K562 (cell line): Measurements from ENCODE around the gene C6orf47. TPM values are rescaled to one million over a fixed set of nuclear protein-coding genes. Genes with fewer than 3 reads are reported as not detected.
A peak's percentile ranks its signal among the peaks of the same experiment; 100 is the strongest.

Source experiments
- CTCF ChIP-seq, 3 experiments: IDR thresholded peaks in 2 of 3; conservative IDR thresholded peaks in 1 of 3; 2 replicates each; pipeline ENCODE4 v1.5.1; 2011 to 2012; ENCODE audit warnings: low read length in 3 of 3, mild to moderate bottlenecking in 3 of 3, control low read depth in 2 of 3, improper control_type of control experiment in 1 of 3, inconsistent platforms in 1 of 3, low read depth in 1 of 3, mixed read lengths in 1 of 3, moderate library complexity in 1 of 3; ENCODE audit not compliant: insufficient read depth in 2 of 3
- EP400 ChIP-seq: fragments of 450-650 bp; IDR thresholded peaks from 2 replicates; pipeline ENCODE4 v1.6.1; 2017; ENCODE audit warnings: antibody characterized with exemption, mild to moderate bottlenecking, moderate library complexity
- KDM2B ChIP-seq: fragments of 250-450 bp; sonication (Bioruptor Pico); IDR thresholded peaks from 2 replicates; pipeline ENCODE4 v1.8.0; 2021; ENCODE audit warnings: mild to moderate bottlenecking, moderate library complexity
- MEIS2 ChIP-seq: fragments of 450-650 bp; IDR thresholded peaks from 2 replicates; pipeline ENCODE4 v1.6.1; 2014; ENCODE audit warnings: mild to moderate bottlenecking; ENCODE audit not compliant: partially characterized antibody
- MITF ChIP-seq: IDR thresholded peaks from 2 replicates; pipeline ENCODE4 v1.6.1; 2014; ENCODE audit warnings: antibody characterized with exemption
- PHF21A ChIP-seq: fragments of 450-650 bp; IDR thresholded peaks from 2 replicates; pipeline ENCODE4 v1.6.1; 2017; ENCODE audit warnings: low read depth, borderline replicate concordance
- POU5F1 ChIP-seq: fragments of 150-350 bp; IDR thresholded peaks from 2 replicates; pipeline ENCODE4 v1.6.1; 2014; ENCODE audit warnings: borderline replicate concordance, low read length, low read depth, mild to moderate bottlenecking; ENCODE audit not compliant: partially characterized antibody
- RREB1 ChIP-seq: fragments of 250-450 bp; sonication (Bioruptor Pico); IDR thresholded peaks from 2 replicates; pipeline ENCODE4 v1.4.0; 2020
- SMAD1 ChIP-seq: fragments of 150-350 bp; IDR thresholded peaks from 2 replicates; pipeline ENCODE4 v1.6.1; 2014; ENCODE audit warnings: low read length, low read depth; ENCODE audit not compliant: partially characterized antibody
- TRIM25 ChIP-seq: fragments of 450-650 bp; IDR thresholded peaks from 2 replicates; pipeline ENCODE4 v1.7.0; 2016; ENCODE audit warnings: borderline replicate concordance
- ZBED1 ChIP-seq: IDR thresholded peaks from 2 replicates; pipeline ENCODE4 v1.6.1; 2014
- ZNF561 ChIP-seq: fragments of 450-650 bp; formaldehyde crosslinking; conservative IDR thresholded peaks from 2 replicates; pipeline ENCODE4 v1.4.0; 2020; ENCODE audit warnings: mild to moderate bottlenecking, moderate library complexity
- polyA plus RNA-seq, 8 experiments: library from polyadenylated mRNA; depleted of rRNA in 4 of 8; stranded (reverse) in 5 of 8; unstranded in 3 of 8; fragments of >200 nt; fragmentation: Nextera tagmentation in 2 of 8; fragmentation: Illumina TruSeq in 1 of 8; extraction: Ambion mirVana in 2 of 8; extraction: Trizol in 1 of 8; gene quantifications; 2 replicates each; pipeline versions ENCODE4 v1.2.1 to v1.2.3, GENCODE V29; 2011 to 2014; ENCODE audit warnings: inconsistent platforms in 1 of 8, missing spikeins in 1 of 8
- total RNA-seq, 7 experiments: library from RNA; depleted of rRNA in 6 of 7; stranded (reverse); fragments of >200 nt in 6 of 7; fragmentation: Illumina TruSeq in 2 of 7; extraction: Trizol in 2 of 7; gene quantifications; 2 replicates each; pipeline versions ENCODE4 v1.2.1 to v1.2.3, GENCODE V29; 2011 to 2021; ENCODE audit warnings: low replicate concordance in 1 of 7

The C6orf47 gene
- total and polyA plus RNA-seq, 9 of the 15 experiments (the other 6 are each of a cell fraction or from before 2014, with no cell fraction given) = 0.14 to 43.8 (median 27.0) TPM

- TF ChIP-seq MITF = peak; percentile 7; the same call in 1 of the 2 replicates
- no peak for TF ChIP-seq CTCF (IDR thresholded peaks at IDR 0.05 in 2 of 3, conservative IDR thresholded peaks at IDR 0.05 in 1 of 3; ENCODE audit: insufficient read depth in 2 of 3, low read depth in 1 of 3, low read length in 3 of 3)
- TF ChIP-seq ZNF561 = no peak
- no peak for TF ChIP-seq ZBED1
- no peak for TF ChIP-seq MEIS2
- no peak for TF ChIP-seq KDM2B (CRISPR knock-in tag)
- no peak for TF ChIP-seq PHF21A
- TF ChIP-seq POU5F1 = no peak
- no peak for TF ChIP-seq SMAD1
- TF ChIP-seq TRIM25 = no peak
- TF ChIP-seq RREB1 = 0 out of 2 replicates have a peak, but pooled peaks have one; percentile 62
- no peak for TF ChIP-seq EP400
Observed at GRCh38 chr6:31658983-31659648, 1.5 kb downstream of the C6orf47 start (continued).
